Measurements from ENCODE around the gene SCAI.
"Not testable (repeated sequence)": the region's sequence is repeated elsewhere in the genome, so short reads cannot be mapped to it uniquely, and the experiment has no call there.

The SCAI gene

GRCh38 chr9:124947727-124948391 is 195.5 kb downstream of the SCAI start:
- DNase-seq (ENCODE audit: low read depth in 2 of 2): no peak

- DNase-seq (ENCODE audit: low read depth in 2 of 2): no peak
Observed at GRCh38 chr9:124946167-124946566, 197.2 kb downstream of the SCAI start.

- peak; percentile 36 to 42 for DNase-seq (ENCODE audit: low read depth in 2 of 2)
Observed at GRCh38 chr9:124941679-124942561, 201.4 kb downstream of the SCAI start.

- DNase-seq (ENCODE audit: low read depth in 2 of 2): peak; percentile 85
Observed at GRCh38 chr9:124940894-124941678, 202.2 kb downstream of the SCAI start, which contains the start of gene GOLGA1. Gene GOLGA1 (minus strand): TSS chr9:124941083. CDS start chr9:124938711, 2,372 bp downstream.

GRCh38 chr9:124940521-124940893 is 202.8 kb downstream of the SCAI start:
- DNase-seq (ENCODE audit: low read depth in 2 of 2): no peak

GRCh38 chr9:124939944-124940343 is 203.4 kb downstream of the SCAI start:
- no peak for DNase-seq (ENCODE audit: low read depth in 2 of 2)

- DNase-seq (ENCODE audit: low read depth in 2 of 2): no peak
Observed at GRCh38 chr9:124934290-124934689, 209.0 kb downstream of the SCAI start.

GRCh38 chr9:124932333-124932732 is 211.0 kb downstream of the SCAI start:
- no peak for DNase-seq (ENCODE audit: low read depth in 2 of 2)

GRCh38 chr9:124929464-124929863 is 213.9 kb downstream of the SCAI start:
- DNase-seq (ENCODE audit: low read depth in 2 of 2): no peak

GRCh38 chr9:124928116-124928515 is 215.2 kb downstream of the SCAI start:
- DNase-seq (ENCODE audit: low read depth in 2 of 2): no peak

- DNase-seq (ENCODE audit: low read depth in 2 of 2): not testable (repeated sequence)
Observed at GRCh38 chr9:124920394-124920793, 222.9 kb downstream of the SCAI start.

GRCh38 chr9:124914753-124915405 is 228.4 kb downstream of the SCAI start:
- no peak for DNase-seq (ENCODE audit: low read depth in 2 of 2)

GRCh38 chr9:124913378-124913777 is 229.9 kb downstream of the SCAI start:
- no peak for DNase-seq (ENCODE audit: low read depth in 2 of 2)

GRCh38 chr9:124911766-124912165 is 231.6 kb downstream of the SCAI start:
- DNase-seq (ENCODE audit: low read depth in 2 of 2): no peak

GRCh38 chr9:124908098-124908497 is 235.2 kb downstream of the SCAI start:
- no peak for DNase-seq (ENCODE audit: low read depth in 2 of 2)

GRCh38 chr9:124906966-124907365 is 236.4 kb downstream of the SCAI start:
- DNase-seq (ENCODE audit: low read depth in 2 of 2): no peak

- DNase-seq (ENCODE audit: low read depth in 2 of 2): no peak
Observed at GRCh38 chr9:124899845-124900244, 243.5 kb downstream of the SCAI start.

- DNase-seq (ENCODE audit: low read depth in 2 of 2): no peak
Observed at GRCh38 chr9:124897570-124898460, 245.5 kb downstream of the SCAI start.

GRCh38 chr9:124894741-124895170 is 248.6 kb downstream of the SCAI start:
- no peak for DNase-seq (ENCODE audit: low read depth in 2 of 2)

GRCh38 chr9:124894035-124894740 is 249.1 kb downstream of the SCAI start:
- DNase-seq (ENCODE audit: low read depth in 2 of 2): no peak

Data from stimulated activated CD8-positive, alpha-beta memory T cell treated with anti-CD3 and anti-CD28 coated beads, Interleukin-7, amount 100 ng/mL, for 1 hour (primary cell).